Left ventricle myocardium inferior (tissue), 1 donor: ENCODE measurements around the gene CHI3L1. TPM values are rescaled to one million over a fixed set of nuclear protein-coding genes. Genes with fewer than 3 reads are reported as not detected.

Source experiments
- DNase-seq: peaks from one replicate; pipeline ENCODE4 v3.0.0-alpha.2; 2020
- H3K27ac ChIP-seq: fragments of 200-600 bp; replicated peaks from 2 replicates; pipeline ENCODE4 v1.8.0; 2021
- H3K27me3 ChIP-seq: fragments of 200-600 bp; 2 replicates; pipeline ENCODE4 v1.8.0; 2021; ENCODE audit warnings: low read depth
- H3K36me3 ChIP-seq: fragments of 200-600 bp; 2 replicates; pipeline ENCODE4 v1.8.0; 2021
- H3K4me1 ChIP-seq: fragments of 200-600 bp; 2 replicates; pipeline ENCODE4 v1.8.0; 2021
- H3K4me3 ChIP-seq: fragments of 200-600 bp; 2 replicates; pipeline ENCODE4 v1.8.0; 2021; ENCODE audit warnings: mild to moderate bottlenecking, moderate library complexity
- H3K9me3 ChIP-seq: fragments of 200-600 bp; replicated peaks from 2 replicates; pipeline ENCODE4 v1.8.0; 2021
- CTCF ChIP-seq: fragments of 200-600 bp; IDR thresholded peaks from 2 replicates; pipeline ENCODE4 v1.8.0; 2021; ENCODE audit warnings: antibody characterized with exemption, mild to moderate bottlenecking, borderline replicate concordance
- intact Hi-C: fragments of 100-400 bp; cut with micrococcal nuclease; formaldehyde crosslinking; loops from one replicate; pipeline ENCODE4 v1.11.0; 2022
- total RNA-seq: library from RNA; stranded (reverse); fragmentation: NEBNext Ultra II Directional; extraction: Animal tissue kit (Norgen Biotek cat#: 25700); gene quantifications from one replicate; pipeline ENCODE4 v1.2.1, GENCODE V29; 2021
- donor health status: DM: no; HTN: yes; CAD: no; lungs with severe emphysema.

Gene CHI3L1
- total RNA-seq, 1 donor from 2014 or later, result not detected

DNA sequence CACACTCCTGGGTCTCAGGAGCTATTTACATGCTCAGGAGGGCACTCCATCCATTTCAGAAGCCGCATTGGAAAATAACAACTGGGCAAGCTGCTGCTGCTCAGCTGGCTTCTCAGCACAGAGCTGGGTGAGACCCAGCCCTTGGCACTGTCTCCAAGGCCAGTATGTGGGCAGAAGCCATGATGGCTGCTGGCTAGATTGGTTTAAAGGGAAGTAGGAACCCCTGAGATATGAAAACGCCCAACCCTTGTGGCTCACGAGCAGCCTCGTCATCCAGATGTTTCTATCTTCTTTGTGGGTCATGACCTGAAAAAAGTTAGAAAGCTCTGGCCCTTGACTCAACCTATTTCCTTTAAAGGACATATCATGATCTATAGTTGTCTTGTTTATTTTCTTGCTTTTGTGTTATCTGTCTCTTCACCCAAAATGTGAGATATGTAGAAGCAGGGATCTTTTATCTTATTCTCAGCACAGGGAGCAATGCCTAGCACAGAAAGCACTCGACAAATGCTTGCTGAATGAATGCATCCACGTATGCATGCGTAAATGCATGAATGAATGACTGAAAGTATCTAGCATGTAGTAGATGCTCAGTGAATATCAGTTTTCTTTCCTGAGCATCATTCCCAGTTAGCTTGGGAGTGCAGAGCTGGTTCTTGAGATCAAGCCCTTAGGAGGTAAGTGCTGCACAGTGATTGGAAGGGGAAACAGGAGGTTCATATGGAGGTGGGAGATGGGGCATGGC lies 22.4 kb downstream of the CHI3L1 start:
- Histone ChIP-seq H3K27me3 (no peaks in the 10 kb centered on the region), H3K4me1 (no peaks in the 10 kb centered on the region), H3K4me3 (no peak overlapping the region), H3K27ac (no peak overlapping the region), H3K36me3 (peaks cover 3% of the 10 kb centered on the region), H3K9me3 (no peaks in the 10 kb centered on the region)
- intact Hi-C loops, result no loop called here
- no peak for DNase-seq
- TF ChIP-seq CTCF, result no peak

DNA sequence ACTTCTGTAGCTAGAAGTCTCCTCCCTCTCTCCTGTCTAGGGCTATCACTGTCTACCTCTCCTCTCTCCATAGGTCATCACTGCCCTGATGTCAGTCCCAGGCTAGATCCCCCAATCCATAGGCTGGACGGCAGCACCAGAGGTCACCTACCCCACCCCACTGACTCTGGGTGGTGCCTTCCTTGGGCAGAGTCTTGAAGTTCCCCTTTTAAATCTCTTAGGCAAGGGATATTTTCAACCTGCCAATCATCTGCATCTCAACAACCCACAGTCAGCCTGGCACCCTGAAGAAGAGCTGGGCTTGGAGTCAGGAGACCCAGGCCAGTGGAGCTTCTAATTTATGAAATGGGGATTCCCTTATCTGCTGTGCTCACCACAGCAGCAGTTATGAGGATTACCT lies 24.1 kb downstream of the CHI3L1 start:
- H3K27ac ChIP-seq, result no peak overlapping the region
- peaks cover 2% of the 10 kb centered on the region for H3K4me1 ChIP-seq
- TF ChIP-seq CTCF, result no peak
- DNase-seq, result no peak
- H3K36me3 ChIP-seq, result peaks cover 3% of the 10 kb centered on the region
- intact Hi-C loops, result no loop called here
- no peaks in the 10 kb centered on the region for H3K27me3 ChIP-seq
- no peak overlapping the region for H3K4me3 ChIP-seq
- H3K9me3 ChIP-seq, result no peaks in the 10 kb centered on the region

- DNase-seq, result no peak
- H3K9me3 ChIP-seq, result no peaks in the 10 kb centered on the region
- no peak overlapping the region for H3K4me3 ChIP-seq
- no peak for TF ChIP-seq CTCF
- intact Hi-C loops, result no loop called here
- H3K27ac ChIP-seq, result no peak overlapping the region
- no peaks in the 10 kb centered on the region for H3K27me3 ChIP-seq
- peaks cover 4% of the 10 kb centered on the region for H3K4me1 ChIP-seq
- H3K36me3 ChIP-seq, result peaks cover 3% of the 10 kb centered on the region
These were observed 24.8 kb downstream of the CHI3L1 start for GRCh38 chr1:203161703-203162102.

- intact Hi-C loops, result no loop called here
- no peaks in the 10 kb centered on the region for H3K27me3 ChIP-seq
- no peak overlapping the region for H3K27ac ChIP-seq
- DNase-seq, result no peak
- no peak overlapping the region for H3K4me3 ChIP-seq
- TF ChIP-seq CTCF, result no peak
- H3K36me3 ChIP-seq, result peaks cover 3% of the 10 kb centered on the region
- no peaks in the 10 kb centered on the region for H3K9me3 ChIP-seq
- H3K4me1 ChIP-seq, result peaks cover 9% of the 10 kb centered on the region
These were observed 25.3 kb downstream of the CHI3L1 start for GRCh38 chr1:203161175-203161574.

DNA sequence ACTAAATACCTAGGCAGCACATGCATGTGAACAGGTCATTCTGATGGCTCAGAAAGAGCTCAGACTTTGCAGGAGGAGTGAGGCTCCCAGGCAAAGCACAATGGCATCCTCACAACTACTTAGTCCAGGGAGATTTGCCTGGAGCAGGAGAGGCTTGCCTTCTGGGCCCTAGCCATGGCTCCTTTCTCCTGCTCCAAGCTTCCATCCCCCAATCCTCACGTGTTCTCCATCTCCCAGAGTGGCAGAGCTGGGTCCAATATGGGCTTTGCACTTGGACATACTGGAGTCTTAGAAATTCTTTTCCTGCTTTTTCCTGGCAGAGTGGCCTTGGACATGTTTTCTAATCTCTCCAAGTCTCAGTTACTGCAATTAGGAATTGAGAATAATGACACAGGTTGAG lies 26.7 kb downstream of the CHI3L1 start:
- no peak overlapping the region for H3K27ac ChIP-seq
- no peaks in the 10 kb centered on the region for H3K36me3 ChIP-seq
- no peaks in the 10 kb centered on the region for H3K9me3 ChIP-seq
- intact Hi-C loops, result no loop called here
- no peaks in the 10 kb centered on the region for H3K27me3 ChIP-seq
- DNase-seq, result no peak
- TF ChIP-seq CTCF, result no peak
- peaks cover 17% of the 10 kb centered on the region for H3K4me1 ChIP-seq
- H3K4me3 ChIP-seq, result no peak overlapping the region
